K562 (cell line): ENCODE data around the gene PUS7L. TPM values are rescaled to one million over a fixed set of nuclear protein-coding genes. Genes with fewer than 3 reads are reported as not detected.

ENCODE experiments used
- ATAC-seq: fragments of 200-7000 bp; cut with Tn5 transposase; 3 replicates; pipeline ENCODE4 v1.9.1; 2020; ENCODE audit warnings: moderate library complexity
- BruUV-seq: library from RNA; stranded (reverse); fragments of 400-500 nt; replicated peaks from 2 replicates; lab custom pipeline; 2021; lab: Mats Ljungman, UMichigan
- CTCF ChIA-PET: fragments of 300-600 bp; formaldehyde crosslinking; extraction: SDS; loops from one replicate; lab custom pipeline; 2021; ENCODE audit warnings: low intra/inter-chr PET ratio; lab: Yijun Ruan, JAX
- POLR2A ChIA-PET: fragments of 300-600, 350-650 bp; sonication (Branson Sonifier 250); formaldehyde crosslinking; extraction: SDS; loops from one replicate; lab custom pipeline; 2021; ENCODE audit warnings: antibody characterized with exemption, inconsistent platforms; lab: Yijun Ruan, JAX
- DNase-seq, 4 experiments: peaks; one replicate each; pipeline versions ENCODE4 v3.0.0 to v3.0.0-alpha.2; 2011 to 2018; ENCODE audit warnings: low spot score in 3 of 4, mixed read lengths in 3 of 4; ENCODE audit errors: extremely low read depth in 1 of 4
- FAIRE-seq: peaks from 2 replicates; lab custom pipeline; 2011; peaks lifted over from hg19 to GRCh38; lab: Jason Lieb, UNC
- H2AFZ ChIP-seq: 2 replicates; pipeline ENCODE4 v1.6.0; 2011; ENCODE audit warnings: low read depth, low read length, control low read depth, inconsistent platforms
- H3K27ac ChIP-seq: fragments of 200-600 bp; 3 replicates; pipeline ENCODE4 v1.8.0; 2011; ENCODE audit warnings: low read depth, mild to moderate bottlenecking, control low read depth, inconsistent platforms, low read length, moderate library complexity, mixed read lengths; ENCODE audit errors: extremely low read depth
- H3K27me3 ChIP-seq, 2 experiments: fragments of 300-600 bp in 1 of 2; 2 replicates in 1 of 2; 3 replicates in 1 of 2; pipeline versions ENCODE4 v1.6.0 to v1.8.0; 2011; ENCODE audit warnings: inconsistent platforms in 2 of 2, low read length in 2 of 2, mild to moderate bottlenecking in 1 of 2, mixed read lengths in 1 of 2, moderate library complexity in 1 of 2; ENCODE audit not compliant: control insufficient read depth in 2 of 2, insufficient read depth in 2 of 2
- H3K36me3 ChIP-seq: fragments of 300-600 bp; 3 replicates; pipeline ENCODE4 v1.8.0; 2011; ENCODE audit warnings: mild to moderate bottlenecking, low read length, inconsistent platforms; ENCODE audit not compliant: control insufficient read depth, insufficient read depth
- H3K4me1 ChIP-seq, 2 experiments: fragments of 200-600 bp in 1 of 2; replicated peaks in 1 of 2; 2 replicates in 1 of 2; 3 replicates in 1 of 2; pipeline versions ENCODE4 v1.5.1 to v1.8.0; 2011; ENCODE audit warnings: inconsistent platforms in 2 of 2, low read length in 2 of 2, mild to moderate bottlenecking in 1 of 2, mixed read lengths in 1 of 2, moderate library complexity in 1 of 2; ENCODE audit not compliant: control insufficient read depth in 2 of 2, insufficient read depth in 2 of 2
- H3K4me2 ChIP-seq: 2 replicates; pipeline ENCODE4 v1.6.1; 2011; ENCODE audit warnings: low read length, control low read depth, inconsistent platforms, mixed read lengths; ENCODE audit not compliant: insufficient read depth
- H3K4me3 ChIP-seq: fragments of 200-600 bp; sonication (generic), shearing (Covaris generic); 2 replicates; pipeline ENCODE4 v1.5.1; 2016; ENCODE audit warnings: control low read depth, inconsistent platforms
- H3K79me2 ChIP-seq: fragments of 200-600 bp; 3 replicates; pipeline ENCODE4 v1.8.0; 2011; ENCODE audit warnings: low read length, inconsistent platforms; ENCODE audit not compliant: control insufficient read depth, insufficient read depth
- H3K9ac ChIP-seq, 2 experiments: 2 replicates each; pipeline versions ENCODE4 v1.6.0 to v1.6.1; 2011; ENCODE audit warnings: low read depth in 2 of 2, low read length in 2 of 2, control low read depth in 1 of 2, inconsistent platforms in 1 of 2, mild to moderate bottlenecking in 1 of 2, mixed read lengths in 1 of 2; ENCODE audit not compliant: insufficient read depth in 1 of 2
- H3K9me1 ChIP-seq: one replicate; pipeline ENCODE4 v1.6.0; 2011; ENCODE audit warnings: inconsistent platforms, mild to moderate bottlenecking, low read length, moderate library complexity; ENCODE audit not compliant: control insufficient read depth, insufficient read depth
- H3K9me3 ChIP-seq: replicated peaks from 2 replicates; pipeline ENCODE4 v1.5.1; 2011; ENCODE audit warnings: low read depth, low read length, inconsistent platforms; ENCODE audit not compliant: control insufficient read depth, insufficient read depth
- H4K20me1 ChIP-seq: replicated peaks from 2 replicates; pipeline ENCODE4 v1.6.1; 2011; ENCODE audit warnings: low read length, inconsistent platforms, mixed read lengths; ENCODE audit not compliant: control insufficient read depth, insufficient read depth
- ATF7 ChIP-seq: fragments of 450-650 bp; IDR thresholded peaks from 2 replicates; pipeline ENCODE4 v1.7.1; 2014; ENCODE audit warnings: mild to moderate bottlenecking, moderate library complexity
- FOSL1 ChIP-seq: fragments of 200-800 bp; sonication (Bioruptor generic); conservative IDR thresholded peaks from 2 replicates; pipeline ENCODE4 v1.6.1; 2016; ENCODE audit warnings: missing genetic modification characterization, missing compliant biosample characterization
- JUN ChIP-seq, 2 experiments: sonication (generic) in 1 of 2; formaldehyde crosslinking in 1 of 2; IDR thresholded peaks; 2 replicates each; pipeline versions ENCODE4 v1.6.1 to v1.8.0; 2012 to 2022; ENCODE audit warnings: borderline replicate concordance in 2 of 2, mild to moderate bottlenecking in 2 of 2, improper control_type of control experiment in 1 of 2, low read depth in 1 of 2, low read length in 1 of 2, missing genetic modification reagents in 1 of 2
- JUND ChIP-seq, 2 experiments: IDR thresholded peaks; 2 replicates in 1 of 2; 3 replicates in 1 of 2; pipeline ENCODE4 v1.6.1; 2011; ENCODE audit warnings: borderline replicate concordance in 2 of 2, low read depth in 2 of 2, low read length in 2 of 2, improper control_type of control experiment in 1 of 2, missing biosample characterization in 1 of 2, missing genetic modification characterization in 1 of 2, missing genetic modification reagents in 1 of 2
- NFIC ChIP-seq: fragments of 450-650 bp; IDR thresholded peaks from 2 replicates; pipeline ENCODE4 v1.6.1; 2017; ENCODE audit warnings: mild to moderate bottlenecking, inconsistent platforms
- ZNF175 ChIP-seq: fragments of 200-800 bp; sonication (Bioruptor generic); IDR thresholded peaks from 2 replicates; pipeline ENCODE4 v1.6.1; 2016; ENCODE audit warnings: low read depth, mild to moderate bottlenecking, missing genetic modification characterization, missing compliant biosample characterization
- in situ Hi-C: fragments of 300-500 bp; cut with MboI; formaldehyde crosslinking; loops from 4 replicates; pipeline ENCODE4 v1.15.0; 2018; ENCODE audit warnings: inconsistent platforms, mixed read lengths
- intact Hi-C: fragments of 100-400 bp; cut with micrococcal nuclease; formaldehyde crosslinking; loops from 2 replicates; pipeline ENCODE4 v1.14.2; 2022
- polyA plus RNA-seq, 8 experiments: library from polyadenylated mRNA; depleted of rRNA in 4 of 8; stranded (reverse) in 5 of 8; unstranded in 3 of 8; fragments of >200 nt; fragmentation: Nextera tagmentation in 2 of 8; fragmentation: Illumina TruSeq in 1 of 8; extraction: Ambion mirVana in 2 of 8; extraction: Trizol in 1 of 8; gene quantifications; 2 replicates each; pipeline versions ENCODE4 v1.2.1 to v1.2.3, GENCODE V29; 2011 to 2014; ENCODE audit warnings: inconsistent platforms in 1 of 8, missing spikeins in 1 of 8
- total RNA-seq, 7 experiments: library from RNA; depleted of rRNA in 6 of 7; stranded (reverse); fragments of >200 nt in 6 of 7; fragmentation: Illumina TruSeq in 2 of 7; extraction: Trizol in 2 of 7; gene quantifications; 2 replicates each; pipeline versions ENCODE4 v1.2.1 to v1.2.3, GENCODE V29; 2011 to 2021; ENCODE audit warnings: low replicate concordance in 1 of 7
- TF ChIP-seq, protein P1 (sequence below), 2 experiments: fragments of 450-650 bp in 1 of 2; sonication (generic) in 1 of 2; formaldehyde crosslinking in 1 of 2; IDR thresholded peaks in 1 of 2; conservative IDR thresholded peaks in 1 of 2; 2 replicates each; pipeline versions ENCODE4 v1.6.1 to v1.8.1; 2016 to 2023; ENCODE audit warnings: mild to moderate bottlenecking in 2 of 2, moderate library complexity in 2 of 2, inconsistent platforms in 1 of 2, missing genetic modification reagents in 1 of 2
- TF ChIP-seq, protein P2 (sequence below): sonication (generic); formaldehyde crosslinking; IDR thresholded peaks from 2 replicates; pipeline ENCODE4 v1.8.0; 2022; ENCODE audit warnings: missing genetic modification reagents, mild to moderate bottlenecking, moderate library complexity, borderline replicate concordance
- TF ChIP-seq, protein P3 (sequence below), 2 experiments: fragments of 450-650 bp; IDR thresholded peaks; 2 replicates each; pipeline ENCODE4 v1.6.1; 2016; ENCODE audit warnings: mild to moderate bottlenecking in 2 of 2, borderline replicate concordance in 1 of 2, low read depth in 1 of 2, moderate library complexity in 1 of 2

Gene PUS7L
- total and polyA plus RNA-seq, 9 of the 15 experiments (the other 6 are each of a cell fraction or from before 2014, with no cell fraction given), result 10.8 to 53.3 (median 25.2) TPM

DNA sequence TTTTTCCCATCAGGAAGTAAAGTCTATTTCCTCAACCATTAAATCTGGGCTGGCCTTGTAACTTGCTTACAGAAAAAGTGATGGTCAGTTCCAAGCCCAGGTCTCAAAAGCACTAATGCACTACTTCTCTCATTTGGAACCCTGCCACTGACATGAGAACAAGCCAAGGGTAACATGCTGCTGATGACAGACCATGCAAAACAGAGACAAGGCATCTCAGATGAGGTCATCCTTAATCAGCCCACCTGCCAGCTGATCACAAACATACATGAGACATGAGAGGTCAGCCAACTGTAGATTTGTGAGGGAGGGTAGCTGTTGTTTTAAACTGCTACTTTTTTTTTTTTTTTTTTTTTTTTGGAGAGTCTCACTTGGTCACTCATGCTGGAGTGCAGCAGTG is 31.4 kb upstream of the PUS7L start:
- peak; percentile 67 for ATAC-seq
- POLR2A ChIA-PET, result interaction anchor here (2.8 kb wide), 1 partner anchor 15 kb away, joined by 12 read pairs; the partner anchor contains the start of gene TWF1
- no peak for FAIRE-seq
- TF ChIP-seq, protein P1, sequence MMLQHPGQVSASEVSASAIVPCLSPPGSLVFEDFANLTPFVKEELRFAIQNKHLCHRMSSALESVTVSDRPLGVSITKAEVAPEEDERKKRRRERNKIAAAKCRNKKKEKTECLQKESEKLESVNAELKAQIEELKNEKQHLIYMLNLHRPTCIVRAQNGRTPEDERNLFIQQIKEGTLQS (IDR thresholded peaks at IDR 0.05), result peak; percentile 94
- TF ChIP-seq, protein P1 (CRISPR knock-in tag; conservative IDR thresholded peaks at IDR 0.05), result no peak
- TF ChIP-seq, protein P2, sequence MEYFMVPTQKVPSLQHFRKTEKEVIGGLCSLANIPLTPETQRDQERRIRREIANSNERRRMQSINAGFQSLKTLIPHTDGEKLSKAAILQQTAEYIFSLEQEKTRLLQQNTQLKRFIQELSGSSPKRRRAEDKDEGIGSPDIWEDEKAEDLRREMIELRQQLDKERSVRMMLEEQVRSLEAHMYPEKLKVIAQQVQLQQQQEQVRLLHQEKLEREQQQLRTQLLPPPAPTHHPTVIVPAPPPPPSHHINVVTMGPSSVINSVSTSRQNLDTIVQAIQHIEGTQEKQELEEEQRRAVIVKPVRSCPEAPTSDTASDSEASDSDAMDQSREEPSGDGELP, result 0 out of 2 replicates have a peak, but pooled peaks have one; percentile 32
- TF ChIP-seq JUND (IDR thresholded peaks at IDR 0.05; ENCODE audit: borderline replicate concordance, low read depth, low read length) (peak; percentile 81), JUND (tag; IDR thresholded peaks at IDR 0.05; ENCODE audit: borderline replicate concordance, low read depth, low read length) (peak; percentile 72; the same call in 2 of the 3 replicates), ATF7 (peak; percentile 90), NFIC (0 out of 2 replicates have a peak, but pooled peaks have one; percentile 28), ZNF175 (peak; percentile 36; the same call in 1 of the 2 replicates), JUN (IDR thresholded peaks at IDR 0.05; ENCODE audit: borderline replicate concordance, low read depth, low read length) (peak; percentile 78), JUN (CRISPR knock-in tag; IDR thresholded peaks at IDR 0.05; ENCODE audit: borderline replicate concordance) (no peak), FOSL1 (tag) (0 out of 2 replicates have a peak, but pooled peaks have one; percentile 30)
- TF ChIP-seq, protein P3, sequence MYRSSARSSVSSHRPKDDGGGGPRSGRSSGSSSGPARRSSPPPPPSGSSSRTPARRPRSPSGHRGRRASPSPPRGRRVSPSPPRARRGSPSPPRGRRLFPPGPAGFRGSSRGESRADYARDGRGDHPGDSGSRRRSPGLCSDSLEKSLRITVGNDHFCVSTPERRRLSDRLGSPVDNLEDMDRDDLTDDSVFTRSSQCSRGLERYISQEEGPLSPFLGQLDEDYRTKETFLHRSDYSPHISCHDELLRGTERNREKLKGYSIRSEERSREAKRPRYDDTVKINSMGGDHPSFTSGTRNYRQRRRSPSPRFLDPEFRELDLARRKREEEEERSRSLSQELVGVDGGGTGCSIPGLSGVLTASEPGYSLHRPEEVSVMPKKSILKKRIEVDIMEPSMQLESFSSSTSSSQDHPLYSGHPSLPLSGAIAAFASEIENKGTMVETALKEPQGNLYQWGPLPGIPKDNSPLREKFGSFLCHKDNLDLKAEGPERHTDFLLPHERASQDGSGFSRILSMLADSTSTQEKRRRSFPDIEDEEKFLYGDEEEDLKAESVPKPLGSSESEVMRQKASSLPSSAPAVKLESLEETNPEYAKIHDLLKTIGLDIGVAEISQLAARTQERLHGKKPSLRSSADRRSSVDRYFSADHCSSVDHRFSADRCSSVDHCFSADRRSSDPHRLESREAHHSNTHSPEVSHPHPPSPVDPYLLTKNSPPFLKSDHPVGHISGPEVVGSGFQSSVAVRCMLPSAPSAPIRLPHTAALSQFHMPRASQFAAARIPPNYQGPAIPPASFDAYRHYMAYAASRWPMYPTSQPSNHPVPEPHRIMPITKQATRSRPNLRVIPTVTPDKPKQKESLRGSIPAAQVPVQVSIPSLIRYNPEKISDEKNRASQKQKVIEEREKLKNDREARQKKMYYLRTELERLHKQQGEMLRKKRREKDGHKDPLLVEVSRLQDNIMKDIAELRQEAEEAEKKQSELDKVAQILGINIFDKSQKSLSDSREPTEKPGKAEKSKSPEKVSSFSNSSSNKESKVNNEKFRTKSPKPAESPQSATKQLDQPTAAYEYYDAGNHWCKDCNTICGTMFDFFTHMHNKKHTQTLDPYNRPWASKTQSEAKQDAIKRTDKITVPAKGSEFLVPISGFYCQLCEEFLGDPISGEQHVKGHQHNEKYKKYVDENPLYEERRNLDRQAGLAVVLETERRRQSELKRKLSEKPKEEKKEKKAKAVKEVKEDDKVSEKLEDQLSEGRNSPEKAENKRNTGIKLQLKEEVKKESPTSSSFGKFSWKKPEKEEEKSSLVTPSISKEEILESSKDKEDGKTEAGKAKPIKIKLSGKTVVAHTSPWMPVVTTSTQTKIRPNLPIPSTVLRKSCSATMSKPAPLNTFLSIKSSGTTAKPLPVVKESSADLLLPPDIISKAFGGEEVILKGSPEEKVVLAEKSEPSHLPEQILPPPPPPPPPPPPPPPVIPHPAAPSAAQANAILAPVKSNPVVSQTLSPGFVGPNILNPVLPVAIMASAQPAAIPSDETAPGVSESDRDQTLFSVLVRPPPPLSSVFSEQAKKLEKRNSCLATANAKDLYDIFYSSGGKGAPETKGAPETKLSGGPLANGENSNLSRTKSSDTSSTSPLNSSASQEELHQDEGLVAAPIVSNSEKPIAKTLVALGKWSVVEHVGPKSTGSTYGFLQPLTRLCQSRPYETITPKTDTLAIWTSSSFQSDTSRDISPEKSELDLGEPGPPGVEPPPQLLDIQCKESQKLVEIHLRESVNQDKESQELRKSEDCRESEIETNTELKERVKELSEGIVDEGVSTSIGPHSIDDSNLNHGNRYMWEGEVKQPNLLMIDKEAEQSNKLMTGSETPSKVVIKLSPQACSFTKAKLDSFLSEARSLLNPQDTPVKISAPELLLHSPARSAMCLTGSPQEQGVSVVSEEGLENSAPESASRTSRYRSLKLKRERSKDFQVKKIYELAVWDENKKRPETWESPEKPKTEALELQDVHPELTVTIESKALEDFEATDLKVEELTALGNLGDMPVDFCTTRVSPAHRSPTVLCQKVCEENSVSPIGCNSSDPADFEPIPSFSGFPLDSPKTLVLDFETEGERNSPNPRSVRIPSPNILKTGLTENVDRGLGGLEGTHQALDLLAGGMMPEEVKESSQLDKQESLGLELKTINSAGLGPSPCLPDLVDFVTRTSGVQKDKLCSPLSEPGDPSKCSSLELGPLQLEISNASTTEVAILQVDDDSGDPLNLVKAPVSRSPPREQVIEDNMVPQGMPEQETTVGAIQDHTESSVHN (IDR thresholded peaks at IDR 0.05; ENCODE audit: borderline replicate concordance in 1 of 2, low read depth in 1 of 2), result no peak

More for the DNA sequence above, 31.4 kb upstream of the PUS7L start:
- in situ Hi-C loops, result no loop called here
- Histone ChIP-seq H3K4me3 (no peak overlapping the region), H3K4me2 (no peak overlapping the region), H3K79me2 (no peaks in the 10 kb centered on the region), H3K36me3 (peaks cover 22% of the 10 kb centered on the region; the same call in 1 of the 3 replicates), H2AFZ (no peak overlapping the region), H3K9me3 (no peaks in the 10 kb centered on the region), H3K27ac (no peak overlapping the region), H3K4me1 (peaks cover 0 to 4% of the 10 kb centered on the region in 2 experiments; a peak in 1 of 5 replicates), H3K9me1 (no peaks in the 10 kb centered on the region), H3K9ac (no peak overlapping the region), H3K27me3 (no peaks in the 10 kb centered on the region), H4K20me1 (no peaks in the 10 kb centered on the region)
- no TSS peak for BruUV-seq
- CTCF ChIA-PET, result interaction anchor here (0.8 kb wide), 1 partner anchor 93 kb away, joined by 5 read pairs; no protein-coding TSS in a partner anchor
- intact Hi-C loops, result no loop called here
- peak in 3 of 4 experiments; percentile 10 to 13 (median 12) for DNase-seq
